Measurements from ENCODE around the gene ALOXE3.

DNA sequence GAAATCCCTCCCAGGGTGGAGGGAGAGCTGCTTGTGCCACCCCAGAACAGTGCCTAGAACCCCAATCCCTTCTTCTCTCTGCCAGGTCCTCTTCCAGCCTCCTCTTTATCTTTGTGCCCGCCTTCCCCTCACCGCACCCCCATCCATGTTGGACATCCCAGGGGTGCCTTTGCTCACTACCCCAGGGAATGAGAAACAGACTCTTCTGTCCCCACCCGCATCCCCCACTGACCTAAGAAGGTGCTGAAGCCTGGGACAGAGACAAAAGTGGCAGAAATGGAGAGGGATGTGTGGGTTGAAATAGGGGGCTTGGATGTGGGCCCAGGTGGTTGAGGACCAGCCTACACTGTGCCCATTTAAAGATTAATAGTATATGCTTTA, 62.5 kb downstream of the ALOXE3 start:
- no peak for TF ChIP-seq EZH2 (IDR thresholded peaks at IDR 0.05; ENCODE audit: borderline replicate concordance, low read depth, low read length, severe bottlenecking)
- TF ChIP-seq, protein P1, sequence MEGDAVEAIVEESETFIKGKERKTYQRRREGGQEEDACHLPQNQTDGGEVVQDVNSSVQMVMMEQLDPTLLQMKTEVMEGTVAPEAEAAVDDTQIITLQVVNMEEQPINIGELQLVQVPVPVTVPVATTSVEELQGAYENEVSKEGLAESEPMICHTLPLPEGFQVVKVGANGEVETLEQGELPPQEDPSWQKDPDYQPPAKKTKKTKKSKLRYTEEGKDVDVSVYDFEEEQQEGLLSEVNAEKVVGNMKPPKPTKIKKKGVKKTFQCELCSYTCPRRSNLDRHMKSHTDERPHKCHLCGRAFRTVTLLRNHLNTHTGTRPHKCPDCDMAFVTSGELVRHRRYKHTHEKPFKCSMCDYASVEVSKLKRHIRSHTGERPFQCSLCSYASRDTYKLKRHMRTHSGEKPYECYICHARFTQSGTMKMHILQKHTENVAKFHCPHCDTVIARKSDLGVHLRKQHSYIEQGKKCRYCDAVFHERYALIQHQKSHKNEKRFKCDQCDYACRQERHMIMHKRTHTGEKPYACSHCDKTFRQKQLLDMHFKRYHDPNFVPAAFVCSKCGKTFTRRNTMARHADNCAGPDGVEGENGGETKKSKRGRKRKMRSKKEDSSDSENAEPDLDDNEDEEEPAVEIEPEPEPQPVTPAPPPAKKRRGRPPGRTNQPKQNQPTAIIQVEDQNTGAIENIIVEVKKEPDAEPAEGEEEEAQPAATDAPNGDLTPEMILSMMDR (IDR thresholded peaks at IDR 0.05; ENCODE audit: borderline replicate concordance, extremely low read depth, low read length, poor library complexity, severe bottlenecking), result no peak

Measured in DND-41 (cell line).